ENCODE measurements around the gene ATG4D.

ATG4D gene

DNA sequence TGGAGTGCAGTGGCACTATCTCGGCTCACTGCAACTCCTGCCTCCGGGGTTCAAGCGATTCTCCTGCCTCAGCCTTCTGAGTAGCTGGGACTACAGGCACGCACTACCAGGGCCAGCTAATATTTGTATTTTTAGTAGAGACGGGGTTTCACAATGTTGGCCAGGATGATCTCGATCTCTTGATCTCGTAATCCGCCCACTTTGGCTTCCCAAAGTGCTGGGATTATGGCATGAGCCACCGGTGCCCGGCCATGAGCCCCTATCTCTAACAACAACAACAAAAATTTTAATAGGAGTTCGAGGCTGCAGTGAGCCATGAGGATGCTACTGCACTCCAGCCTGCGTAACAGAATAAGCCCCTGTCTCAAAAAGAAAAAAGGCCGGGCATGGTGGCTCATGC is 38.4 kb downstream of the ATG4D start:
- DNase-seq: no peak

DNA sequence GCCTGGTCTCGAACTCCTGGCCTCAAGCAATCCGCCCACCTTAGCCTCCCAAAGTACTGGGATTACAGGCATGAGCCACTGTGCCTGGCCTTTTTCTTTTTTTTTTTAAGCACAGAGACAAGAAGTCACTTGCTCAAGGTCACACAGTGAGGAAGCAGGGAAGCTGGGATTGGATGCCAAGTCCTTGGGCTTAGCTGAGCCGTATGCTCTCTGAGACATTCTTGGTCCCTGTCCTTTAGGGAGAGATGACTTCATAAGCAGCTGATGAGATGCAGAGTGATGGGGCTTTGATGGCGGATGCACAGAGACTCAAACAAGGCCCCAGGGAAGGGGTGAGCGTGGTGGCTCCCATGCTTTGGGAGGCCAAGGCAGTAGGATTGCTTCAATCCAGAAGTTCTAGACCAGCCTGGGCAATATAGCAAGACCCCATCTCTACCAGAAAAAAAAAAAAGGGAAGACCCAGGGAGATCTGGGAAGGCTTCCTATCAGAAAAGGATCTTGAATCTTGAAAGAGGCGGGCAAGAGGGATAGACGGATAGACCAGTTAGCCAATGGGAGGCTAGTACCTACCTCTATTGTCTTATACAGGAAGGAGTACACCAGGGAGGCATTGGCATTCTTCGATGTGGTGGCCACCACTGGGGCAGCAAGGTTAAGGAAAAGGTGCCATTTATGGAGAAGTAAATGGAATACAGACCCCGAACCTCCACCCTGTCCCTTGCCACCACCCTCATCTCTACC is 39.5 kb downstream of the ATG4D start:
- DNase-seq: no peak

DNA sequence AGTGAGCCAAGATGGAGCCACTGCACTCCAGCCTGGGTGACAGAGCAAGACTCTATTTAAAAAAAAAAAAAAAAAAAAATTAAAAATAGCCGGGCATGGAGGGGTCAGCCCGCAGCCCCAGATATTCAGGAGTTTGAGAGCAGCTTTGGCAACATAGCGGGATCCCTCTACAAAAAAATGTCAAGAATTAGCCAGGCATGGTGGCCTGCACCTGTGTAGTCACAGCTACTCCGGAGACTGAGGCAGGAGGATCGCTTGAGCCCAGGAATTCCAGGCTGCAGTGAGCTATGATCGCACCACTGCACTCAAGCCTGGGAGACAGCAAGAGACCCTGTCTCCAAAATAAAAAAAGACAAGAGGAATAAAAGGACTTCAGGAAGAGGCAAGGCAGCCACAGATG is 42.7 kb downstream of the ATG4D start:
- DNase-seq: no peak

DNA sequence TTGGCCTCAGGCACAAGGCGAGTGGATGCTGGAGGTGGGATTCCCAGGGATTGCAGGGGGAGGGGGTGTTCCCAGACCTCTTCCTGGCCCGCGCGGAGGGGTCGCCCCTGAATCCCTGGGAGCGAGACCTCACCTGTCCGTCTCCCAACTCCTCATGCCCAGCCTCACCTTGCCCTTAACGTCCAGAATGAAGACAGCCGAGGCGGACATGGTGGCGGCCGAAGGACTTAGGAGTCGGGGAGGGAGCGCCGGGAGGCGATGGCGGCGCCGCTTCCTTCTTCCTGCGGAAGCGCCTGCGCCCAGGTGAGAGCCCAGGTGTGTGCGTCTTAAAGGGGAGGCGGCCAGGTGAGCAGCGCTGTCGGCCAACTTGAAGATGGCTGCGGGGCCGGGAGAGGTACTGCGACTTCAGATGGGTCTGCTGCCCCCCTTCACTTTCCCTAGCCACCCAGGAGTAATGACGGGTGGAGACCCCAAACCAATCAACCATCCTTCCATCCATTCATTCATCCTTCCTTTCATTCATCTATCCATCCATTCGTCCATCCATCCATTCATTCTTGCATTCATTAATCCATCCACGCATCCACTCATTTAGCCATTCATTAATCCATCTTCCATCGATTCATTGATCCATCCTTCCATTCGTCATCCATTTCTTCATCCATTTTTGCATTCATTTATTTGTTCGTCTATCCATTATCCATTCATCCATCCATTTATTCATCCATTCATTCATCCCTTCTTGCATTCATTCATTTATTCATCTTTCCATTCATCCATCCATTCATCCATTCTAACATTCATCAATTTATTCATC is 43.5 kb downstream of the ATG4D start, which contains the start of gene AP1M2:
TSS of gene AP1M2 (minus strand) at position 291 of the 817 bp plus-strand sequence. CDS start at position 210, 81 bp downstream.
- no peak for DNase-seq

DNA sequence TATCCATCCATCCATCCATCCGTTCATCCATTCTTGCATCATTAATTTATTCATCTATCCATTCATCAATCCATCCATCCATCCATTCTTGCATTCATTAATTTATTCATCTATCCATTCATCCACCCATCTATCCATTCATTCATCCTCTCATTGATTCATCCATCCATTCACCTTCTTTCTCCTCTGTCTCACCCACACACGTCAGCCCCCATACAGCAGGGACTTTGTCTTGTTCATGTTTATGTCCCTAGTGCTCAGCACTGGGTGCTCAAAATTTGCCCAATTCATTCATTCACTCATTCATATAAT is 44.1 kb downstream of the ATG4D start:
- no peak for DNase-seq

DNA sequence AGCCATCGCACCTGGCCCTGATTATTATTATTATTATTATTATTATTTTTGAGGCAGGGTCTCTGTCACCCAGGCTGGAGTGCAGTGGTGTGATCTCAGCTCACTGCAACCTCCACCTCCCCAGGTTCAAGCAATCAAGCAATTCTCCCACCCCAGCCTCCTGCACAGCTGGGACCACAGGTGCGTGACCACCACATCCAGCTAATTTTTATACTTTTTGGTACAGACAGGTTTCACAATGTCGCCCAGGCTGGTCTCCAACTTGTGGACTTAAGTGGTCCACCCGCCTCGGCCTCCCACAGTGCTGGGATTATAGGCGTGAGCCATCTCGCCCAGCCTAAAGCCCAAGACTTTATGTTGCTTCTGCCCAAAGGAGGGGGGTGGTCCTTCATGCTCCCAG is 49.4 kb downstream of the ATG4D start:
- no peak for DNase-seq

DNA sequence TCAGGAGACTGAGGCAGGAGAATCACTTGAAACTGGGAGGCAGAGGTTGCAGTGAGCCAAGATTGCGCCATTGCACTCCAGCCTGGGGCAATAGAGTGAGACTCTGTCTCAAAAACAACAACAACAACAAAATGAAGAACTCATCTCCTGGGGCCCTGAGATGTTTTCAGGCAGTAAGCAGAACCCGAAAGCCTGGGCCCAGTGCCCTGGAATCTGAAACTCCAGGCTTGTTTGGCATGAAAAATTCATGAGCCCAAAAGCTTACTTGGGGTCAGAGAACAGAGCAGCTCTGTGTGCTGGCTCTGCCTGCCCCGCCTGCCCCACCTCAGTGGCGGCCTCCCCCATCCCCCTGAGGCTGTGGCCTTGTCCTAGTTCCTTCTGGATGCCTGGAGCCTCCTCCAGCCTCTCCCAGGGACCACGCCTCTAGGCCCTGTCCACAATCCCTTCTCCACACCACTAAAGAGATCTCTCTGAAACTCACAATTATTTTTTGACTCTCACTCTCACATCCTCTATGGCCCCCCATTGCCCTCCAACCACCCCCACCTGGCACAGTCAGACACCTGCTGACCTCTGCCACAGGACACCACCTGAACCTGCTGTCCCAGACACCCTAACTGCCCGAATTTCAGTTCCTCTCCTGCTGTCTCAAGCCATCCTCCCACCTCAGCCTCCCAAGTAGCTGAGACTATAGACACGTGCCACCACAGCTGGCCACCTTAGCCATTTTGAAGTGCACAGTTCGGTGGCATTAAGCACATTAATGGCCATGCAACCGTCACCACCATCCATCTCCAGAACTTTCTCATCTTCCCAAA is 50.3 kb downstream of the ATG4D start:
- peak in 1 of 2 donors; percentile 44 for DNase-seq

DNA sequence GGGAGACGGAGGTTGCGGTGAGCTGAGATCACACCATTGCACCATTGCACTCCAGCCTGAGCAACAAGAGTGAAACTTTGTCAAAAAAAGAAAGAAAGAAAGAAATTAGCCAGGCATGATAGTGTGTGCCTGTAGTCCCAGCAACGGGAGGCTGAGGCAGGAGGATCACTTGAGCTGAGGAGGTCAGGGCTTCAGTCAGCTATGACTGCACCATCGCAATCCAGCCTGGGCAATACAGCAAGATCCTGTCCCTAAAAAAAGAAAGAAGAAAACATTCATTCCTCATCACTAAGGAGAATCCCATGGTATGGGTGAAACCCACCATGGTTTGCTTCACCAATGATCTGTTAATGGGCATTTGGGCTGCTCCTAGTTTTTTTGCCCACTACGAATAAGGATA is 56.4 kb downstream of the ATG4D start:
- no peak for DNase-seq

DNA sequence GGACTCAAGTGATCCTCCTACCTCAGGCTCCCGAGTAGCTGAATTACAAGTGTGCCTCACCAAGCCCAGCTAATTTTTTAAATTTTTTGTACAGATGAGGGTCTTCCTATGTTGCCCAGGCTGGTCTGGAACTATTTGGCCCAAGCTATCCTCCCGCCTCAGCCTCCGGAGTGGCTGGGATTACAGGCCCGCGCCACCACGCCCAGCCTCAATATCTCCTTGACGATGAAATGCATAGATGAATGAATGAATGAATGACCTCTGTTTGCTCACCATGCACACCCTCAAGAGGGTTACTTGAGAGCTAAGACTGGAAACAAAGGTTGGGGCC is 58.3 kb downstream of the ATG4D start:
- no peak for DNase-seq

DNA sequence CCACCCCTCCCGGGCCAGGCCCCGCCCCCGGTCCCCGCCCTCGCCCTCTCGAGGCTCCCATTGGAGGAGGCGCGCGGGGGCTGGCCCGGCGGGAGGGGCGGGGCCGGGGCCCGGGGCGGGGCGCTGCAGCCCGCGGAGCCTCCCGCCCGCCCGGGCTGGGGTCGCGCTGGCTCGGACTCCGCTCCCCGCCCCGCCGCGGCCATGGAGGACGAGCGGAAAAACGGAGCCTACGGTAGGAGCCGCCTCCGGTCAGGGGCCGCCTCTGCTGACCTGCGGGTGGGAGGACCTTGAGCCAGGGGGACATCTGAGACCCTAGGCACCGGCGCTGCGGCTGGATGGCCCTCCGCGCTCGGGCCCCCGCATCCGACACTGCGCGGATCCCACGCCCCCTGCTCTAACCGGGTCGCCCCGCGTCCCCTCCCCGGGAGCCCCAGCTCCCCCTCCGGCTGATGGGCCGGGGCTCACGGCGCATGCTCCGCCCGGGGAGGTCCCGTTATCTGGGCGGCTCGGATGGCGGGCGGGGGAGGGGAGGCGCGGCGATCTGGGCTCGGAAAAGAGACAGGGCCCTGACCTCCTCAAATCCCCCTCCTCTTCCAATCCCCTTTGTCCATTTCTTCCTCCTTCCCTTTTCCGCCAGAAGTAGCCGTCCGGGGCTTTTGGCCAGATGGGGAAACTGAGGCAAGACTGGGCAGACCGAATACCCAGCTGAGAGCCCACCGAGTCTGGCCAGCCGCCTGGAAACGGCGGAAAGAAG is 58.8 kb downstream of the ATG4D start:
- DNase-seq: peak; percentile 70 to 89

Data from inflammatory macrophage treated with lipopolysaccharide for 1 hour (primary cell).